ENCODE results near the gene EXOSC7. TPM values are rescaled to one million over a fixed set of nuclear protein-coding genes. Genes with fewer than 3 reads are reported as not detected.

EXOSC7 gene
- total RNA-seq, 1 donor from 2014 or later, result 24.2 TPM

- no peak for DNase-seq
Measured at GRCh38 chr3:45055411-45056143, 79.5 kb downstream of the EXOSC7 start.

- DNase-seq, result no peak
Measured at GRCh38 chr3:45056608-45057301, 80.7 kb downstream of the EXOSC7 start.

GRCh38 chr3:45057557-45057956 lies 81.5 kb downstream of the EXOSC7 start:
- no peak for DNase-seq

- DNase-seq, result no peak
Measured at GRCh38 chr3:45059132-45059531, 83.1 kb downstream of the EXOSC7 start.

- no peak for DNase-seq
Measured at GRCh38 chr3:45060165-45060892, 84.3 kb downstream of the EXOSC7 start.

Small RNA genes within 50 kb of the gene (small RNA-seq; reads per million reads assigned to genes)
- 0.12 reads per million for gene RNU5B-3P

Other genes starting within 250 kb of the EXOSC7 start
- 26.8 TPM for gene ZNF501, start 246.6 kb upstream of the EXOSC7 start, total RNA-seq
- 35.1 TPM for gene KIAA1143, start 214.6 kb upstream of the EXOSC7 start, total RNA-seq
- gene KIF15, start 214.4 kb upstream of the EXOSC7 start, total RNA-seq, result 6.4 TPM
- 6.9 TPM for gene TMEM42, start 114.3 kb upstream of the EXOSC7 start, total RNA-seq
- not detected for gene TGM4, start 101.6 kb upstream of the EXOSC7 start, total RNA-seq
- gene ZDHHC3, start 70 bp upstream of the EXOSC7 start, total RNA-seq, result 41.8 TPM
- 26.0 TPM for gene CLEC3B, start 50.1 kb downstream of the EXOSC7 start, total RNA-seq
- gene CDCP1, start 170.1 kb downstream of the EXOSC7 start, total RNA-seq, result 0.62 TPM

All from occipital lobe (tissue), 3 donors.